ENCODE data around the gene SHC2.

DNA sequence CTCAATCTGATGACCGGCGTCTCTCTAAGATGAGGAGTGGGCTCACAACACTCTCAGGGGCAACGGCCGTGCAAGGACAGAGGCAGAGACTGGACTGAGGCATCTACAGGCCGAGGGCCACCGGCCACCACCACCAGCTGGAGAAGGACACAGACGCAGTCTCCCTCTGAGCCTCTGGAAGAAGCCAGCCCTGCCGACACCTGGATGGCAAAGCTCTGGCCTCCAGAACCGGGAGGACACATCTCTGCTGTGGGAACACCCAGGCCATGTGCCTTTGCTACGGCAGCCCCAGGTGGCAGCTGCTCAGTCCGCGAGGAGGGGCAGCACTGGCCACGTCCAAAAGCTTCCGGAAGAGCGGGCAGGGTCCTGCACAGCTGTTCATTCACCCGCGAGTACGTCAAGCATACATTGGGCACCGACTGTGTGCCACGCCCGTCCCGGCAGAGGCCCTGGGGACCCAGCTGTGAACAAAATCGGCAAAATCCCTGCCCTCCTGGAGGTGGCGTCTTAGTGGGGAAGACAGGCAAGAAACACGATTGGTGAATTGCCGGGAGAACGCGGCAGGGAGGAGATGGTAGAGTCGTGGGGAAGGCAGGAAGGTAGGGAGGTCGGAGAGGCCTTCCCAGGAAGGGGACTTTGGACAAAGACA lies 69.0 kb downstream of the SHC2 start:
- TF ChIP-seq, protein P1, sequence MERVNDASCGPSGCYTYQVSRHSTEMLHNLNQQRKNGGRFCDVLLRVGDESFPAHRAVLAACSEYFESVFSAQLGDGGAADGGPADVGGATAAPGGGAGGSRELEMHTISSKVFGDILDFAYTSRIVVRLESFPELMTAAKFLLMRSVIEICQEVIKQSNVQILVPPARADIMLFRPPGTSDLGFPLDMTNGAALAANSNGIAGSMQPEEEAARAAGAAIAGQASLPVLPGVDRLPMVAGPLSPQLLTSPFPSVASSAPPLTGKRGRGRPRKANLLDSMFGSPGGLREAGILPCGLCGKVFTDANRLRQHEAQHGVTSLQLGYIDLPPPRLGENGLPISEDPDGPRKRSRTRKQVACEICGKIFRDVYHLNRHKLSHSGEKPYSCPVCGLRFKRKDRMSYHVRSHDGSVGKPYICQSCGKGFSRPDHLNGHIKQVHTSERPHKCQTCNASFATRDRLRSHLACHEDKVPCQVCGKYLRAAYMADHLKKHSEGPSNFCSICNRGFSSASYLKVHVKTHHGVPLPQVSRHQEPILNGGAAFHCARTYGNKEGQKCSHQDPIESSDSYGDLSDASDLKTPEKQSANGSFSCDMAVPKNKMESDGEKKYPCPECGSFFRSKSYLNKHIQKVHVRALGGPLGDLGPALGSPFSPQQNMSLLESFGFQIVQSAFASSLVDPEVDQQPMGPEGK (CRISPR knock-in tag; IDR thresholded peaks at IDR 0.05; ENCODE audit: borderline replicate concordance) = no peak
- TF ChIP-seq, protein P2, sequence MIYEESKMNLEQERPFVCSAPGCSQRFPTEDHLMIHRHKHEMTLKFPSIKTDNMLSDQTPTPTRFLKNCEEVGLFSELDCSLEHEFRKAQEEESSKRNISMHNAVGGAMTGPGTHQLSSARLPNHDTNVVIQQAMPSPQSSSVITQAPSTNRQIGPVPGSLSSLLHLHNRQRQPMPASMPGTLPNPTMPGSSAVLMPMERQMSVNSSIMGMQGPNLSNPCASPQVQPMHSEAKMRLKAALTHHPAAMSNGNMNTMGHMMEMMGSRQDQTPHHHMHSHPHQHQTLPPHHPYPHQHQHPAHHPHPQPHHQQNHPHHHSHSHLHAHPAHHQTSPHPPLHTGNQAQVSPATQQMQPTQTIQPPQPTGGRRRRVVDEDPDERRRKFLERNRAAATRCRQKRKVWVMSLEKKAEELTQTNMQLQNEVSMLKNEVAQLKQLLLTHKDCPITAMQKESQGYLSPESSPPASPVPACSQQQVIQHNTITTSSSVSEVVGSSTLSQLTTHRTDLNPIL (CRISPR knock-in tag; IDR thresholded peaks at IDR 0.05; ENCODE audit: low read depth) = no peak
- TF ChIP-seq ARNTL (CRISPR knock-in tag; IDR thresholded peaks at IDR 0.05; ENCODE audit: borderline replicate concordance, low read depth) (no peak), SNAI2 (CRISPR knock-in tag; IDR thresholded peaks at IDR 0.05) (no peak), ZFP3 (CRISPR knock-in tag; IDR thresholded peaks at IDR 0.05) (no peak), ZNF565 (CRISPR knock-in tag; conservative IDR thresholded peaks at IDR 0.05; ENCODE audit: low read depth) (no peak), GLIS3 (CRISPR knock-in tag; IDR thresholded peaks at IDR 0.05) (no peak), TCF4 (CRISPR knock-in tag; IDR thresholded peaks at IDR 0.05; ENCODE audit: borderline replicate concordance) (no peak)

Measured in SK-N-SH treated with all-trans-retinoic acid at 6 μM for 48 hours (cell line).